ENCODE measurements around the gene CD80. TPM values are rescaled to one million over a fixed set of nuclear protein-coding genes. Genes with fewer than 3 reads are reported as not detected.

CD80 gene
- total RNA-seq, 1 donor from 2014 or later = not detected

GRCh38 chr3:119550192-119550910 lies 9.1 kb downstream of the CD80 start:
- DNase-seq (ENCODE audit: low read depth in 2 of 2) = peak in 1 of 2 donors; percentile 13

- no peak for DNase-seq (ENCODE audit: low read depth in 2 of 2)
Observed at GRCh38 chr3:119548341-119548740, 11.1 kb downstream of the CD80 start.

GRCh38 chr3:119547227-119547626 lies 12.2 kb downstream of the CD80 start:
- DNase-seq (ENCODE audit: low read depth in 2 of 2) = no peak

- DNase-seq (ENCODE audit: low read depth in 2 of 2) = no peak
Observed at GRCh38 chr3:119543147-119543546, 16.3 kb downstream of the CD80 start.

- no peak for DNase-seq (ENCODE audit: low read depth in 2 of 2)
Observed at GRCh38 chr3:119542168-119542767, 17.1 kb downstream of the CD80 start.

GRCh38 chr3:119541547-119541946 lies 17.9 kb downstream of the CD80 start:
- DNase-seq (ENCODE audit: low read depth in 2 of 2) = no peak

- DNase-seq (ENCODE audit: low read depth in 2 of 2) = no peak
Observed at GRCh38 chr3:119538772-119539171, 20.6 kb downstream of the CD80 start.

GRCh38 chr3:119536757-119537156 lies 22.7 kb downstream of the CD80 start:
- DNase-seq (ENCODE audit: low read depth in 2 of 2) = no peak

GRCh38 chr3:119534296-119534695 lies 25.1 kb downstream of the CD80 start:
- no peak for DNase-seq (ENCODE audit: low read depth in 2 of 2)

- no peak for DNase-seq (ENCODE audit: low read depth in 2 of 2)
Observed at GRCh38 chr3:119531151-119531550, 28.3 kb downstream of the CD80 start.

- no peak for DNase-seq (ENCODE audit: low read depth in 2 of 2)
Observed at GRCh38 chr3:119530456-119530855, 29.0 kb downstream of the CD80 start.

GRCh38 chr3:119529883-119530282 lies 29.5 kb downstream of the CD80 start:
- DNase-seq (ENCODE audit: low read depth in 2 of 2) = no peak

GRCh38 chr3:119527714-119528113 lies 31.7 kb downstream of the CD80 start:
- no peak for DNase-seq (ENCODE audit: low read depth in 2 of 2)

GRCh38 chr3:119524931-119525662 lies 34.3 kb downstream of the CD80 start:
- DNase-seq (ENCODE audit: low read depth in 2 of 2) = peak; percentile 28 to 29

GRCh38 chr3:119518026-119518425 lies 41.4 kb downstream of the CD80 start:
- DNase-seq (ENCODE audit: low read depth in 2 of 2) = no peak

GRCh38 chr3:119517112-119517511 lies 42.3 kb downstream of the CD80 start:
- no peak for DNase-seq (ENCODE audit: low read depth in 2 of 2)

- no peak for DNase-seq (ENCODE audit: low read depth in 2 of 2)
Observed at GRCh38 chr3:119514637-119515036, 44.8 kb downstream of the CD80 start.

- no peak for DNase-seq (ENCODE audit: low read depth in 2 of 2)
Observed at GRCh38 chr3:119510690-119511089, 48.7 kb downstream of the CD80 start.

GRCh38 chr3:119508172-119508845 lies 51.1 kb downstream of the CD80 start:
- DNase-seq (ENCODE audit: low read depth in 2 of 2) = no peak

- no peak for DNase-seq (ENCODE audit: low read depth in 2 of 2)
Observed at GRCh38 chr3:119507404-119507803, 52.0 kb downstream of the CD80 start.

- no peak for DNase-seq (ENCODE audit: low read depth in 2 of 2)
Observed at GRCh38 chr3:119506631-119507030, 52.8 kb downstream of the CD80 start.

- no peak for DNase-seq (ENCODE audit: low read depth in 2 of 2)
Observed at GRCh38 chr3:119500901-119501300, 58.5 kb downstream of the CD80 start.

All from dermis microvascular lymphatic vessel endothelial cell (primary cell).